Measurements from ENCODE around the gene ALG12. TPM values are rescaled to one million over a fixed set of nuclear protein-coding genes. Genes with fewer than 3 reads are reported as not detected.
A peak's percentile ranks its signal among the peaks of the same experiment; 100 is the strongest.

The ALG12 gene
- total and polyA plus RNA-seq, 2 of the 13 experiments (the other 11 are each of a cell fraction or from before 2014, with no cell fraction given) = 7.8 to 15.8 TPM

- TF ChIP-seq SP1 (IDR thresholded peaks at IDR 0.05) (no peak), SP1 (CRISPR knock-in tag; IDR thresholded peaks at IDR 0.05) (peak; percentile 41; the same call in 1 of the 2 replicates), NBN (conservative IDR thresholded peaks at IDR 0.05) (no peak), PRDM15 (CRISPR knock-in tag; IDR thresholded peaks at IDR 0.05) (peak; percentile 54; the same call in 1 of the 2 replicates), HMGA1 (CRISPR knock-in tag; conservative IDR thresholded peaks at IDR 0.05) (no peak), PTBP1 (IDR thresholded peaks at IDR 0.05; ENCODE audit: low read depth, low read length, poor library complexity, severe bottlenecking) (peak; percentile 48), HOMEZ (CRISPR knock-in tag; IDR thresholded peaks at IDR 0.05; ENCODE audit: low read depth) (no peak; the same call in 1 of the 2 replicates), NFIB (CRISPR knock-in tag; IDR thresholded peaks at IDR 0.05; ENCODE audit: borderline replicate concordance) (no peak), CENPX (CRISPR knock-in tag; IDR thresholded peaks at IDR 0.05) (no peak), ZNF34 (CRISPR knock-in tag; IDR thresholded peaks at IDR 0.05; ENCODE audit: borderline replicate concordance) (0 out of 2 replicates have a peak, but pooled peaks have one; percentile 61), FOXO1 (CRISPR knock-in tag; IDR thresholded peaks at IDR 0.05) (peak; percentile 42), TMF1 (CRISPR knock-in tag; IDR thresholded peaks at IDR 0.05; ENCODE audit: low read depth) (no peak), SALL2 (CRISPR knock-in tag; IDR thresholded peaks at IDR 0.05) (peak; percentile 78; the same call in 1 of the 2 replicates), TGIF2 (CRISPR knock-in tag; IDR thresholded peaks at IDR 0.05) (peak; percentile 59; the same call in 1 of the 2 replicates), CHCHD3 (CRISPR knock-in tag; IDR thresholded peaks at IDR 0.05) (no peak), ZNF143 (CRISPR knock-in tag; IDR thresholded peaks at IDR 0.05) (0 out of 2 replicates have a peak, but pooled peaks have one; percentile 15), ZSCAN21 (CRISPR knock-in tag; IDR thresholded peaks at IDR 0.05; ENCODE audit: borderline replicate concordance) (peak; percentile 71), RORA (CRISPR knock-in tag; IDR thresholded peaks at IDR 0.05) (no peak; the same call in 1 of the 2 replicates), ATF3 (CRISPR knock-in tag; IDR thresholded peaks at IDR 0.05) (peak; percentile 19; the same call in 1 of the 2 replicates), ZNF232 (CRISPR knock-in tag; IDR thresholded peaks at IDR 0.05; ENCODE audit: borderline replicate concordance) (peak; percentile 62), ZNF296 (CRISPR knock-in tag; conservative IDR thresholded peaks at IDR 0.05) (peak; percentile 95), MEIS1 (CRISPR knock-in tag; IDR thresholded peaks at IDR 0.05; ENCODE audit: borderline replicate concordance) (peak; percentile 46; the same call in 1 of the 2 replicates), STAT5B (CRISPR knock-in tag; IDR thresholded peaks at IDR 0.05) (no peak), SP2 (CRISPR knock-in tag; IDR thresholded peaks at IDR 0.05) (no peak), ZNF792 (CRISPR knock-in tag; IDR thresholded peaks at IDR 0.05) (0 out of 2 replicates have a peak, but pooled peaks have one; percentile 41), MTF2 (CRISPR knock-in tag; IDR thresholded peaks at IDR 0.05; ENCODE audit: borderline replicate concordance) (peak; percentile 75; the same call in 1 of the 2 replicates)
Observed at GRCh38 chr22:49948958-49949913, 31.0 kb upstream of the ALG12 start (continued).
